Activated CD4-positive, alpha-beta T cell treated with anti-CD3 and anti-CD28 coated beads, Interleukin-2, amount 50 U/mL, for 24 hours (primary cell): Measurements from ENCODE around the gene ZNF74.
"Not testable (repeated sequence)": the region's sequence is repeated elsewhere in the genome, so short reads cannot be mapped to it uniquely, and the experiment has no call there.

ENCODE experiments used
- DNase-seq, 2 donors: peaks; one replicate each; pipeline ENCODE4 v3.0.0-alpha.2; 2020; ENCODE audit warnings: low read depth in 1 of 2, low spot score in 1 of 2

Gene ZNF74

DNA sequence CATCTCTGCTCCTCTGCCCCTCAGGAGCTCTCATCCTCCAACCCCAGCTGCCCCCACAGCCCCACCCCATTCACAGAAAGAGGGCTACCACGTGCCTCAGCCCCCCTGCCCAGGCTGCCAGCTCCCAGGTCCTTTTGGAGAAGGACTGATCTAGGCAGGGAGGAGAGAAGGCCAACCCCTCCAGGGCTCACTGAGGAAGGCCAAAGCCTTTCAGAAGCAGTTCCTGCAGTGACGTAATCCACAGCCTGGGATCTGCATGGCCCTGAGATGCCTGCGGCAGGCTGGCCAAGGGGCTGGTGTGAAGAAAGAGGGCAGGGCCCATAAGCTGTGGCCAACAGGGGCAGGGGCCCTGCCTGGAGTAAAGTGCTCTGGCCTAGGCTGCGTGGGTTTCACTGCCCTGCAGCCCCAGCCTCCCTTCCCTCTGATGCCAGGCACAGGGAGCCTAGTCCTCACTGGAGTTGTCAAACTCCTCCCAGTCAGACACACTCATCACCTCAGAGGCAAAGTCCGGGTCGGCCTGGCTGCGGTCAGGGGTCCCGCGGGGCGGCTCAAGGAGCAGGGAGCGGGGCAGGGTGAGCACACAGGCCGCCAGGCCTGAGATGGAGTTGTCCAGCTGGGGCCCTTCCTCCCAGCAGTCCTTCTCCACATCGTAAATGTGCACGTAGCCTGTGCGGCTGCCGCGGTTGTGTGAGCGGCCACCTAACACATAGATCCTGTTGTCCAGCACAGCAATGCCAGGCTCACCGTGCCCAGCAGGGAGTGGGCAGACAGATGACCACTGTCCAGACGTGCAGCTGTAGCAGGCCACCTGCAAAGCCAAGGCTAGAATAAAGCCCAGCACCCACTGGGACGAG is 47.9 kb downstream of the ZNF74 start:
- DNase-seq = no peak

- DNase-seq = no peak
Observed at GRCh38 chr22:20442485-20443284, 48.7 kb downstream of the ZNF74 start.

GRCh38 chr22:20444325-20444724 is 50.4 kb downstream of the ZNF74 start:
- no peak for DNase-seq

DNA sequence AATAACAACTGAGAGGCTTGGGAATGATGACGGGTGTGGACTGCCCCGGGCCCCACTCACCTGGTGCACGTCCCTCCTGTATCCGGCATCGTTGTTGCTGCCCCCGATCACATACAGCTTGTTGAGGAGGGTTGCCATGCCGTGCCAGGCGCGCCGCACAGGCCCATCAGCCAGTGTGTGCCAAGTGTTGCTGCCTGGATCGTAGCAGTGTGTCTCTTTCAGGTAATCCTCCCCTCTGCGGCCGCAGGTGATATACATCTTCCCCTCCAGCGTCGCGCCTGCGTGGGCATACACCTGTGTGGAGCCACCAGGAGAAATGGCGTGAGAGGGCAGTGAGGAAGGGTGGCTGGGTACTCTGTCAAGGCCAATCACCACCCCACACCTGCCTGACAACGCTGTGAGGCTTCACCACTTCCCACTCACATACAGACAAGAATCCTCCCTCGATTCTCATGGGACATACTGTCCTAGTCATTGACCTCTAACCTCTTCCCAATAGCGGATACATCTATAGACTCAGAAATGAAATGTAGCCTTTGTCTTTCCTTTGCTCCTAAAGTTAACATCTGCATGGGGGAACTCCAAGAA is 52.5 kb downstream of the ZNF74 start:
- no peak for DNase-seq

GRCh38 chr22:20448630-20449029 is 54.7 kb downstream of the ZNF74 start:
- no peak for DNase-seq

DNA sequence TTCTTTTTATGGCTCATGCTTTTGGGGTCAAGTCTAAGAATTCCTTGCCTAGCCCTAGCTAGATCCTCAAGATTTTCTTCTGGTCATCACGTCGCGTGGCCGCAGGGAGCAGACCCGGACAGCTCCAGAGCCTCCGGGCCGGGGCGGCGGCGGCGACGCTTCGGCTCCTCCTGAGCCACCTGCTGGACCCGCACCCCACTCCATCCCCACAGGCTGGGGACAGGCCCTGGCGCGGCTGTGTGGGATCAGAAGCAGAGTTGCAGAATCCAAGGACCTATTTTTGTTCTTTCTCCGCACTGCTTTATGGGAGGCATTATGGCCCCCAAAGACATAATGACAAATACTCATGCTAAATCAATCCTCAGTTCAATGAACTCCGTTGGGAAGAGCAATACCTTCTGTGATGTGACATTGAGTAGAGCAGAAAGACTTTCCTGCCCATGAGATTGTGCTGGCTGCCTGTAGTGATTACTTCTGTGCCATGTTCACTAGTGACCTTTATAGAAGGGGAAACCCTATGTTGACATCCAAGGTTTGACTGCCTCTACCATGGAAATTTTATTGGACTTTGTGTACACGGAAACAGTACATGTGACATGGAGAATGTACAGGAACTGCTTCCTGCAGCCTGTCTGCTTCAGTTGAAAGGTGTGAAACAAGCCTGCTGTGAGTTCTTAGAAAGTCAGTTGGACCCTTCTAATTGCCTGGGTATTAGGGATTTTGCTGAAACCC is 56.0 kb downstream of the ZNF74 start:
- DNase-seq = no peak

DNA sequence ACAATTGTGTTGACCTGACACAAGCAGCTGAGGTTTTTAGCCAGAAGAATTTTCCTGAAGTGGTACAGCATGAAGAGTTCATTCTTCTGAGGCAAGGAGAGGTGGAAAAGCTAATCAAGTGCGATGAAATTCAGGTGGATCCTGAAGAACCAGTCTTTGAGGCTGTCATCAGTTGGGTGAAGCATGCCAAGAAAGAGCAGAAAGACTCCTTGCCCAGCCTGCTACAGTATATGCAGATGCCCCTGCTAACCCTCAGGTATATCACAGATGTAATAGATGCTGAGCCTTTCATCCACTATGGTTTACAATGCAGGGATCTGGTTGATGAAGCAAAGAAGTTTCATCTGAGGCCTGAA is 56.6 kb downstream of the ZNF74 start:
- no peak for DNase-seq

DNA sequence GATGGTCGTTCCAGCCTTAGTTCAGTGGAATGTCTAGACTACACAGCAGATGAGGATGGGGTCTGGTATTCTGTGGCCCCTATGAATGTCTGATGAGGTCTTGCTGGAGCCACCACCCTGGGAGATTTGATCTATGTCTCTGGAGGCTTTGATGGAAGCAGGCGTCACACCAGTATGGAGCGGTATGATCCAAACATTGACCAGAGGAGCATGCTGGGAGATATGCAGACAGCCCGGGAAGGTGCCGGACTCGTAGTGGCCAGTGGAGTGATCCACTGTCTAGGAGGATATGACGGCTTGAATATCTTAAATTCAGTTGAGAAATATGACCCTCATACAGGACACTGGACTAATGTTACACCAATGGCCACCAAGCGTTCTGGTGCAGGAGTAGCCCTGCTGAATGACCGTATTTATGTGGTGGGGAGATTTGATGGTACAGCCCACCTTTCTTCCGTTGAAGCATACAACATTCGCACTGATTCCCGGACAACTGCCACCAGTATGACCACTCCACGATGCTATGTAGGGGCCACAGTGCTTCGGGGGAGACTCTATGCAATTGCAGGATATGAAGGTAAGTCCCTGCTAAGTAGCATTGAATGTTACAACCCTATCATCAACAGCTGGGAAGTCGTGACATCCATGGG is 57.3 kb downstream of the ZNF74 start:
- DNase-seq = not testable (repeated sequence)

DNA sequence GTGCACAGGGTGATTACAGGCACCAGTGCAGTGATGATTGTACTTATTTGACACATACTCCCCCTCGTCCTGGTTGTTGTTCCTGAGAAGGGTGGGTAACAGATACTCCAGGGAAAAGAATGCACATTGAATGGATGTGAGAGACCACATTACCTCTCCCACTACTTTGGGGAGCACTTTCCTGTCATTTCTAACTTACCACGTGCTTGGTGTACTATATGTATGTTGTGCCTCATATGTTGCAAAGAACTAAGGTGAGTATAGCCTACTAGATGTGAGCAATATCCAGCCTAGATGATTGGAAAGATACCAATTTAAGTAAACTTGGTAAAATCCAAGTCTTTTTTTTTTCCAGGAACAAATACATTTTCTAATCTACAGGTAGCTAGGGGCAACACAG is 58.0 kb downstream of the ZNF74 start:
- DNase-seq = no peak

- DNase-seq = no peak
Observed at GRCh38 chr22:20453222-20453621, 59.3 kb downstream of the ZNF74 start.

GRCh38 chr22:20455709-20456063 is 61.7 kb downstream of the ZNF74 start:
- DNase-seq = no peak

- peak; percentile 48 to 67 for DNase-seq
Observed at GRCh38 chr22:20456064-20456721, 62.2 kb downstream of the ZNF74 start.

DNA sequence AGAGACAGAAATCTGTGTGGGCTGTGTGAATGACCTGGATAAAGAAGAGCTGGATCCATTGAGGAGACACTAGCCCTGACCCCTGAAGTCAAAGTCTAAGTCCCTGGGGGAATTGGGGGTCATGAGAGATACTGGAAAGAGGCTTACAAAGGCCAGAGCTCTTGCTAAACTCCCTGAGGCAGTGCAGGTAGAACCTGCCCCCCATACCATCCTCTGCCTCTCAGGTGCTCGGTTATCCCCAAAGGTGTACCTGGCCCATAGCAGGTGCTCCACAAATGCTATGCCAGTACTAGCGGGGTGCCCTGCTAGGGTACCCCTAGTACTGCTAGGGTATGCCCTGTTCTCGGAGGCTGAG is 62.7 kb downstream of the ZNF74 start:
- no peak for DNase-seq

DNA sequence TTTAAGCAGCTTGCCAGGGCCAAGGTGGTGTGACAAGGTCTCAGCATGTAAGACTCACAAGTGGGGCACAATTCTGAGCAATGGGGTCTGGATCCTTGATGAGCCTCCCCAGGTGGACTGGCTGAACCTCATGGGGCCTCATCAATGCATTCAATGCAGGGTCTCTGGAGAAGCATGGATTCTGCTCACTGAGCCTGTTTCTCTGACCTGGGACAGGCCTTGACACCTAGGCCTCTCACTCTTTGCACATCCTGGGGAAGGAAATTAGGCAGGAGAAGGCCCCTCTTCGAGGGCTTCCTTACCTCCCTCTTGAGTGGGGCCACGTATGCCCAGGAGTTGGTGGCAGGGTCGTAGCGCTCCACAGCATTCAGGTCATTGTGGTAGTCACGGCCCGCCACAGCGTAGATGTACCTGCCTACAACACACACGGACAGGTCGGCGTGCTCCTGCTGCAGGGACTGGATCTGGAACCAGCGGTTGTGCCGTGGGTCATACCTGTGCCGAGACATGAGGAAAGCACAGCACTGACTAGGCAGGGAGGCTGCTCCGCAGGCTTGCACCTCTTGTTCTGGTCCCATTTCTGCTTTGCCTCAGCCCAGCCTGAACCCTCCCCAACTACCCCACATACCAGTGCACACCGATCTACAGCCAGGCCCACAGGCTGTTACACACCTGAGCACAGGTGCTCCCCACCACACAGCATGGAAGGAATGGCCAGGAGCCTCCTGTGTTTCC is 63.7 kb downstream of the ZNF74 start:
- no peak for DNase-seq
